ENCODE data around the gene UBA3.

Gene UBA3

DNA sequence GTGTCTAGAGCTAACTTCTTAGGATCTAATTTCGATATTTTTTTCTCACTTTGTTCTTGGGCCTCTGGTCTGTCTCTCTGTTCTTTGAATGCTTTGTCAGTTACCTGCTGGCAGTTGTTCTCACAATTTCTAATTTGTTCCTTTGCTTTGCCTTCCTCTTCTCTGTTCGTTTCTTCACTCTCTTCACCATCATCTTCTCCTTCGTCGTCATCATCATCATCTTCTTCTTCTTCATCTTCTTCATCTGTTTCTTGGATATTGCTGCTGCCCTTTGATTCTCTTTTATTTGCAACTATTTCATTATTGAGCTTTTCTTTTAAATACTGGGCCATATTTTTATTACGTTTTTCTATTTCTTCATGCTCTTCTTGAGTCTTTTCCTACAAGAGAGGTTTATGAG, 39.5 kb upstream of the UBA3 start:
- Histone ChIP-seq H3K79me2 (ENCODE audit: insufficient read depth, low read length) (no peaks in the 10 kb centered on the region), H2AFZ (ENCODE audit: low read length) (no peak overlapping the region), H4K20me1 (ENCODE audit: insufficient read depth, low read length, poor library complexity, severe bottlenecking) (no peaks in the 10 kb centered on the region), H3K9me2 (replicated peaks; ENCODE audit: low read depth, low read length) (no peaks in the 10 kb centered on the region), H3K9me3 (ENCODE audit: insufficient read depth, low read depth, low read length) (no peaks in the 10 kb centered on the region), H3K9ac (ENCODE audit: low read depth, low read length, poor library complexity, severe bottlenecking) (no peak overlapping the region), H3K4me2 (ENCODE audit: low read depth, low read length, poor library complexity, severe bottlenecking) (no peak overlapping the region), H3K36me3 (ENCODE audit: insufficient read depth, low read length) (no peaks in the 10 kb centered on the region), H3K27me3 (ENCODE audit: insufficient read depth, low read length, poor library complexity, severe bottlenecking) (no peaks in the 10 kb centered on the region), H3K4me3 (ENCODE audit: low read length, poor library complexity, severe bottlenecking) (no peak overlapping the region), H3K4me1 (ENCODE audit: insufficient read depth, low read length, poor library complexity, severe bottlenecking) (no peaks in the 10 kb centered on the region), H3F3A (ENCODE audit: low read depth) (no peaks in the 10 kb centered on the region)
- no peak for TF ChIP-seq EZH2phosphoT487 (IDR thresholded peaks at IDR 0.05; ENCODE audit: borderline replicate concordance)
- TF ChIP-seq, protein P1, sequence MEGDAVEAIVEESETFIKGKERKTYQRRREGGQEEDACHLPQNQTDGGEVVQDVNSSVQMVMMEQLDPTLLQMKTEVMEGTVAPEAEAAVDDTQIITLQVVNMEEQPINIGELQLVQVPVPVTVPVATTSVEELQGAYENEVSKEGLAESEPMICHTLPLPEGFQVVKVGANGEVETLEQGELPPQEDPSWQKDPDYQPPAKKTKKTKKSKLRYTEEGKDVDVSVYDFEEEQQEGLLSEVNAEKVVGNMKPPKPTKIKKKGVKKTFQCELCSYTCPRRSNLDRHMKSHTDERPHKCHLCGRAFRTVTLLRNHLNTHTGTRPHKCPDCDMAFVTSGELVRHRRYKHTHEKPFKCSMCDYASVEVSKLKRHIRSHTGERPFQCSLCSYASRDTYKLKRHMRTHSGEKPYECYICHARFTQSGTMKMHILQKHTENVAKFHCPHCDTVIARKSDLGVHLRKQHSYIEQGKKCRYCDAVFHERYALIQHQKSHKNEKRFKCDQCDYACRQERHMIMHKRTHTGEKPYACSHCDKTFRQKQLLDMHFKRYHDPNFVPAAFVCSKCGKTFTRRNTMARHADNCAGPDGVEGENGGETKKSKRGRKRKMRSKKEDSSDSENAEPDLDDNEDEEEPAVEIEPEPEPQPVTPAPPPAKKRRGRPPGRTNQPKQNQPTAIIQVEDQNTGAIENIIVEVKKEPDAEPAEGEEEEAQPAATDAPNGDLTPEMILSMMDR (conservative IDR thresholded peaks at IDR 0.05; ENCODE audit: low read length): no peak

DNA sequence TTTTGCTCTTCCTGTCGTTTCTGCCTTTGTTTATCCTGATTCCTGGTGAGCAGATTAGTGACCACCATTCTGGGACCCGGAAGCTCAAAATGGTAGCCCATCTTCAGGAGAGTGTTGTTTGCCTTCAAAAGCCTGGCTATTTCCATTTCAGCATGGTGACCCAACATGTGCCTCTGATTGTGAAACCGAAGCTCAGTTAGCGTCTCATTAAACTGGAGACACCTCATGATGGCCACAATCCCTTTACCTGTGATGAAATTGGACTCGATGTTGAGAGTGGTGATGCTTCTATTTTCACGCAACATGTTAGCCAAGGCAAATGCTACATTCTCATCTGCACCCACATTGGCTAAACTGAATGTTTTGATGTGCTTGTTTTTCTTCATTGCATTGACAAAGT, 39.0 kb upstream of the UBA3 start:
- H3K27me3 ChIP-seq (ENCODE audit: insufficient read depth, low read length, poor library complexity, severe bottlenecking): no peaks in the 10 kb centered on the region
- no peak overlapping the region for H3K9ac ChIP-seq (ENCODE audit: low read depth, low read length, poor library complexity, severe bottlenecking)
- H2AFZ ChIP-seq (ENCODE audit: low read length): no peak overlapping the region
- no peaks in the 10 kb centered on the region for H3K36me3 ChIP-seq (ENCODE audit: insufficient read depth, low read length)
- no peaks in the 10 kb centered on the region for H3K79me2 ChIP-seq (ENCODE audit: insufficient read depth, low read length)
- no peaks in the 10 kb centered on the region for H3K9me3 ChIP-seq (ENCODE audit: insufficient read depth, low read depth, low read length)
- H3K4me1 ChIP-seq (ENCODE audit: insufficient read depth, low read length, poor library complexity, severe bottlenecking): no peaks in the 10 kb centered on the region
- H3K4me3 ChIP-seq (ENCODE audit: low read length, poor library complexity, severe bottlenecking): no peak overlapping the region
- no peaks in the 10 kb centered on the region for H3F3A ChIP-seq (ENCODE audit: low read depth)
- no peaks in the 10 kb centered on the region for H4K20me1 ChIP-seq (ENCODE audit: insufficient read depth, low read length, poor library complexity, severe bottlenecking)
- no peaks in the 10 kb centered on the region for H3K9me2 ChIP-seq (replicated peaks; ENCODE audit: low read depth, low read length)
- no peak for TF ChIP-seq EZH2phosphoT487 (IDR thresholded peaks at IDR 0.05; ENCODE audit: borderline replicate concordance)
- TF ChIP-seq, protein P1 (conservative IDR thresholded peaks at IDR 0.05; ENCODE audit: low read length): no peak
- no peak overlapping the region for H3K4me2 ChIP-seq (ENCODE audit: low read depth, low read length, poor library complexity, severe bottlenecking)

DNA sequence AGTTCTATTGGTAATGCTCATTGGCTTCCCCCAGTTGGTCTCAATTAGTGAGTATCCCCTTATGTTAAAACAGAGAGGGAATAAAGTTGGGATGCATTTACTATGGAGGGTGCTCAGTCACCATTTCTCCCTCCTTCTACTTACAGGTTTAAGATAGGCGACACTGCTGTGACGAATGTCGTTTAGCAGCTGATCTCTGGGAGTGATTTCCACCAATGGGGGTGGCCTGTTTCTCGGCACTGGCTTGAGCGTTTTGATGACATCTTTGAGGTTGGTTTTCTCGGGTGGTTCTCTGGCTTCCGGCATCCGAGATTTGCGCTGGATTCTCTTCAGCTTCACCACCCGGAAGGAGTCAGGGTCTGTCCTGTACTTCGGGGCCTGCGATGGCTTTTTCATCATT, 38.4 kb upstream of the UBA3 start:
- H3K79me2 ChIP-seq (ENCODE audit: insufficient read depth, low read length): no peaks in the 10 kb centered on the region
- H3K27me3 ChIP-seq (ENCODE audit: insufficient read depth, low read length, poor library complexity, severe bottlenecking): no peaks in the 10 kb centered on the region
- no peaks in the 10 kb centered on the region for H3K4me1 ChIP-seq (ENCODE audit: insufficient read depth, low read length, poor library complexity, severe bottlenecking)
- no peak overlapping the region for H3K4me2 ChIP-seq (ENCODE audit: low read depth, low read length, poor library complexity, severe bottlenecking)
- no peak overlapping the region for H2AFZ ChIP-seq (ENCODE audit: low read length)
- H3K4me3 ChIP-seq (ENCODE audit: low read length, poor library complexity, severe bottlenecking): no peak overlapping the region
- H3K36me3 ChIP-seq (ENCODE audit: insufficient read depth, low read length): no peaks in the 10 kb centered on the region
- TF ChIP-seq, protein P1 (conservative IDR thresholded peaks at IDR 0.05; ENCODE audit: low read length): no peak
- TF ChIP-seq EZH2phosphoT487 (IDR thresholded peaks at IDR 0.05; ENCODE audit: borderline replicate concordance): no peak
- no peaks in the 10 kb centered on the region for H3K9me3 ChIP-seq (ENCODE audit: insufficient read depth, low read depth, low read length)
- no peaks in the 10 kb centered on the region for H4K20me1 ChIP-seq (ENCODE audit: insufficient read depth, low read length, poor library complexity, severe bottlenecking)
- H3F3A ChIP-seq (ENCODE audit: low read depth): no peaks in the 10 kb centered on the region
- H3K9me2 ChIP-seq (replicated peaks; ENCODE audit: low read depth, low read length): no peaks in the 10 kb centered on the region
- H3K9ac ChIP-seq (ENCODE audit: low read depth, low read length, poor library complexity, severe bottlenecking): no peak overlapping the region
